Calu3 (cell line): ENCODE results near the gene GPR107. TPM values are rescaled to one million over a fixed set of nuclear protein-coding genes. Genes with fewer than 3 reads are reported as not detected.
"Not testable (repeated sequence)": the region's sequence is repeated elsewhere in the genome, so short reads cannot be mapped to it uniquely, and the experiment has no call there.

Experiments
- BruUV-seq: library from RNA; stranded (reverse); fragments of 400-500 nt; replicated peaks from 2 replicates; lab custom pipeline; 2021; lab: Mats Ljungman, UMichigan
- CTCF ChIA-PET: fragments of 300-600 bp; sonication (Branson Sonifier 250); formaldehyde crosslinking; loops from one replicate; lab custom pipeline; 2022; ENCODE audit warnings: antibody characterized with exemption; lab: Charles Lee
- DNase-seq: peaks from one replicate; pipeline ENCODE4 v3.0.0; 2022
- H3K27ac Mint-ChIP-seq: one replicate; pipeline ENCODE4 v1.8.0; 2022; ENCODE audit warnings: mixed read lengths; ENCODE audit not compliant: unreplicated experiment
- H3K27me3 Mint-ChIP-seq: one replicate; pipeline ENCODE4 v1.8.0; 2022; ENCODE audit warnings: mixed read lengths; ENCODE audit not compliant: unreplicated experiment
- H3K36me3 Mint-ChIP-seq: one replicate; pipeline ENCODE4 v1.8.0; 2022; ENCODE audit warnings: mild to moderate bottlenecking, moderate library complexity, mixed read lengths; ENCODE audit not compliant: insufficient read depth, unreplicated experiment
- H3K4me1 Mint-ChIP-seq: one replicate; pipeline ENCODE4 v1.8.0; 2022; ENCODE audit warnings: mild to moderate bottlenecking, low read depth, mixed read lengths; ENCODE audit not compliant: unreplicated experiment
- H3K4me3 Mint-ChIP-seq: one replicate; pipeline ENCODE4 v1.8.0; 2022; ENCODE audit warnings: mild to moderate bottlenecking, low read depth, moderate library complexity, mixed read lengths; ENCODE audit not compliant: unreplicated experiment
- H3K9me3 Mint-ChIP-seq: one replicate; pipeline ENCODE4 v1.8.0; 2022; ENCODE audit warnings: low read depth, mixed read lengths; ENCODE audit not compliant: unreplicated experiment
- intact Hi-C: fragments of 100-400 bp; cut with micrococcal nuclease; formaldehyde crosslinking; loops from one replicate; pipeline ENCODE4 v1.10.0; 2022; ENCODE audit not compliant: unreplicated experiment
- total RNA-seq: library from RNA; stranded (reverse); gene quantifications from 2 replicates; pipeline ENCODE4 v1.2.3, GENCODE V29; 2022
- TF ChIP-seq, protein P1 (sequence below): fragments of 200-600 bp; IDR thresholded peaks from one replicate; pipeline ENCODE4 v1.8.0; 2022; ENCODE audit warnings: antibody characterized with exemption; ENCODE audit not compliant: unreplicated experiment

Gene GPR107
- total RNA-seq, 1 experiment from 2014 or later = 43.4 TPM

DNA sequence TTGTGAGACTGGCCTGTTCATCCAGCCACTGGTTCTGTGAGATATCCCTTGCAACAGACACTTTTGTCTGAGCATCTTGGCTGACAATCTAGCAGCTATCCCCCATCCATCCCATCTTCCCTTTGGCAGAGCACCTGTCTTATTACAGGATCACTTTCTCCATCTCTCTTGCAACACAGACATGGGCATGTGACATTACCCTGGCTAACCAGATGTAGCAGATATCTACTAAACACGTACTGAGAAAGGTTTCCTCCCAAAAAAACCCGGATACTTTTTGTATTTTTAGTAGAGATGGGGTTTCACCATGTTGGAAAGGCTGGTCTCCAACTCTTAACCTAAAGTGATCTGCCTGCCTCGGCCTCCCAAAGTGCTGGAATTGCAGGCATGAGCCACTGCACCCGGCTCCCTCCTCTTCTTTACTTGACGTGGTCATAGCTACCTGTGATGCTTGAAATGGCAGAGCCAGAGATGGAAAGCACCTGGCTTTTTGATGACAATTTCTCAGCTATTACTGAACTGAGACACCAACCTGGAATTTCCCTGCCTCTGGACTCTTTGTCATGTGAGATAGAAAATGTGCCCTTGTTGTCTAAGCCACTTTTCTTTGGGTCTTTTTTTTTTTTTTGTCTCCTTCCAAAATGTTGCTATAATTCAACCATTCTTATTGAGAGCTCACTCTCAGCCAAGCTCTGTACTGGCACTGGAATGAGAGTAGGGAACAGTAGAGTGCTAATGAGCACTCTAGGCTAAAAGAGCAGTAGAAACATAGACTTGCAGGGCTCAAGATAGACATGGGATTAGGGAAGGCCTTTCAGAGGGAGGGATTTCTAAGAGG is 43.3 kb upstream of the GPR107 start:
- TF ChIP-seq, protein P1, sequence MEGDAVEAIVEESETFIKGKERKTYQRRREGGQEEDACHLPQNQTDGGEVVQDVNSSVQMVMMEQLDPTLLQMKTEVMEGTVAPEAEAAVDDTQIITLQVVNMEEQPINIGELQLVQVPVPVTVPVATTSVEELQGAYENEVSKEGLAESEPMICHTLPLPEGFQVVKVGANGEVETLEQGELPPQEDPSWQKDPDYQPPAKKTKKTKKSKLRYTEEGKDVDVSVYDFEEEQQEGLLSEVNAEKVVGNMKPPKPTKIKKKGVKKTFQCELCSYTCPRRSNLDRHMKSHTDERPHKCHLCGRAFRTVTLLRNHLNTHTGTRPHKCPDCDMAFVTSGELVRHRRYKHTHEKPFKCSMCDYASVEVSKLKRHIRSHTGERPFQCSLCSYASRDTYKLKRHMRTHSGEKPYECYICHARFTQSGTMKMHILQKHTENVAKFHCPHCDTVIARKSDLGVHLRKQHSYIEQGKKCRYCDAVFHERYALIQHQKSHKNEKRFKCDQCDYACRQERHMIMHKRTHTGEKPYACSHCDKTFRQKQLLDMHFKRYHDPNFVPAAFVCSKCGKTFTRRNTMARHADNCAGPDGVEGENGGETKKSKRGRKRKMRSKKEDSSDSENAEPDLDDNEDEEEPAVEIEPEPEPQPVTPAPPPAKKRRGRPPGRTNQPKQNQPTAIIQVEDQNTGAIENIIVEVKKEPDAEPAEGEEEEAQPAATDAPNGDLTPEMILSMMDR = no peak
- no peaks in the 10 kb centered on the region for H3K9me3 Mint-ChIP-seq
- no peaks in the 10 kb centered on the region for H3K27me3 Mint-ChIP-seq
- H3K36me3 Mint-ChIP-seq = no peaks in the 10 kb centered on the region
- CTCF ChIA-PET = interaction anchor here (0.6 to 0.7 kb wide), 4 partner anchors 22 to 1009 kb away, joined by 3 to 4 read pairs (median 4); no protein-coding TSS in a partner anchor
- no TSS peak for BruUV-seq
- intact Hi-C loops = no loop called here
- DNase-seq = no peak
- H3K4me1 Mint-ChIP-seq = no peaks in the 10 kb centered on the region
- no peak overlapping the region for H3K4me3 Mint-ChIP-seq
- no peak overlapping the region for H3K27ac Mint-ChIP-seq

DNA sequence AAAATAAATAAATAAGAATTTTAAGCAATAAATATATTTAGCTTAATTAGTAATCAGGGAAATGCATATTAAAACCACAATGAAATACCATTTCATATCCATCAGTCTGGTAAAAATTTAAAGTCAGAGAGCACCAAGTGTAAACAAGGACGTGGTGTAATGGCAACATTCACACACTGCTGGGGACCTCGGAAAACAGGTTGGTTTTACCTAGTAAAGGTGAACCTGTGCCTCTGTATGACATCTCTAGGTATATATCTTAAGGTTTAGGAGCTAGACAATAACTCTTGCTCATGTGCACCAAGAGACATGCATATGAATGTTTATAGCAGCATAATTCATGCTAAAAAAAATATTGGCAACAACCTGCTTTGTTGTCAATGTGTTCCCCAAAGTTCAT is 40.4 kb upstream of the GPR107 start:
- Mint-ChIP-seq H3K9me3 (no peaks in the 10 kb centered on the region), H3K36me3 (no peaks in the 10 kb centered on the region), H3K4me1 (no peaks in the 10 kb centered on the region), H3K27ac (no peak overlapping the region), H3K27me3 (no peaks in the 10 kb centered on the region), H3K4me3 (no peak overlapping the region)
- CTCF ChIA-PET = no interaction called here
- no peak for DNase-seq
- TF ChIP-seq, protein P1 = no peak
- intact Hi-C loops = no loop called here
- BruUV-seq = no TSS peak

DNA sequence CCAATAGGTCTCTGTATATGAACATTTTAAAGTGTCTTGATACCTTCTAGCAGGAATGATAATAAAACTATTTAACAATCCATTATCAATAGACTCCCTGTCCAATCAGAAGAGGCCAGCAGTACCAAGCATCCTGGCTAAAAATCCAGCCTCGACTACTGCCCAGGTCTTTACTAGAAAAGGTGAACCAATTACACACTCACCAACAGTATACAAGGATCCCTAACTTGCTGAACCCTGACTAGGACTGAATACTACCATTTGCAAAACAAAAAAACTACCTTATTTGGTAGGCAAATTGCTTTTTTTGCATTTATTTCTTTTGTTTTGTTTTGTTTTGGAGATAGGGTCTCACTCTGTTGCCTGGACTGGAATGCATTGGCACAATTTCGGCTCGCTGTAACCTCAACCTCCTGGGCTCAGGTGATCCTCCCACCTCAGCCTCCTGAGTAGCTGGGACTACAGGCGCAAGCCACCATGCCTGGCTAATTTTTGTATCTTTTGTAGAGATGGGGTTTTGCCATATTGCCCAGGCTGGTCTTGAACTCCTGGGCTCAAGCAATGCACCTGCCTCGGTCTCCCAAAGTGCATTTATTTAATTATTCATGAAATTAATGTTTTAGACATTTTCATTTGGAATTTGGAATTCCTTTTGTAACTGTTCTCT is 38.2 kb upstream of the GPR107 start:
- H3K27ac Mint-ChIP-seq = no peak overlapping the region
- intact Hi-C loops = no loop called here
- H3K4me3 Mint-ChIP-seq = no peak overlapping the region
- BruUV-seq = no TSS peak
- CTCF ChIA-PET = interaction anchor here (0.9 kb wide), 1 partner anchor 16 kb away, joined by 3 read pairs; no protein-coding TSS in a partner anchor
- H3K9me3 Mint-ChIP-seq = no peaks in the 10 kb centered on the region
- no peak for DNase-seq
- no peaks in the 10 kb centered on the region for H3K4me1 Mint-ChIP-seq
- no peaks in the 10 kb centered on the region for H3K27me3 Mint-ChIP-seq
- no peaks in the 10 kb centered on the region for H3K36me3 Mint-ChIP-seq
- TF ChIP-seq, protein P1 = no peak

DNA sequence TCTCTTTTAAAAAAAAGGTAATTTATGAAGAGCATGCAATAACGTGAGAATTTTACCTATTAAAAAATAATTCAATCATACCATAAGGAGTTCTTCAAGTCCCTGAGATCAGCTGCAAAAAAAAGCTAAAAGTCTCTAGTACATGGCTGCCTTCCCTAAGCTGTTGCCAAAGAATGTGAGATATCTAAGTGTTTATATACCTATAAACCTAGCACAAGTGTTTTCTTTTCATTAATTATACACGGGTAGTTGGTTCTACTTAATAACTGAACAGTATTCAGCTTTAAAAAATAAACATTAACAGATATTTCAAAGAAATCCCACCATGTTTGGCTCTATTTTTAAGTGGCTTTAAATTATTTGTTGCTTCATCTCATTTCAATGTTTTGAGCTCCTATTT is 36.6 kb upstream of the GPR107 start:
- no peak for DNase-seq
- Mint-ChIP-seq H3K4me3 (no peak overlapping the region), H3K27ac (no peak overlapping the region), H3K27me3 (no peaks in the 10 kb centered on the region), H3K36me3 (no peaks in the 10 kb centered on the region), H3K4me1 (no peaks in the 10 kb centered on the region), H3K9me3 (no peaks in the 10 kb centered on the region)
- intact Hi-C loops = no loop called here
- BruUV-seq = no TSS peak
- CTCF ChIA-PET = no interaction called here
- TF ChIP-seq, protein P1 = no peak

DNA sequence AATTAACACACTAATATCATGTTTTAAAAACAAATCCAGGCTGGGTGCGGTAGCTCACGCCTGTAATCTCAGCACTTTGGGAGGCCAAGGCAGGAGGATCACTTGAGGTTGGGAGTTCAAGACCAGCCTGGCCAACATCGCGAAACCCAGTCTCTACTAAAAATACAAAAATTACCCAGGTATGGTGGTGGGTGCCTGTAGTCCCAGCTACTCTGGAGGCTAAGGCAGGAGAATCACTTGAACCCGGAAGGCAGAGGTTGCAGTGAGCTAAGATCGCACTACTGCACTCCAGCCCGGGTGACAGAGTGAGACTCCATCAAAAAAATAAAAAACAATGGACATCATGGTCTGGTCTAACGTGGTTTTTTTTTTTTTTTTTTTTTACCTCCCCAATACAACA is 36.2 kb upstream of the GPR107 start:
- H3K4me3 Mint-ChIP-seq, H3K27ac Mint-ChIP-seq, H3K36me3 Mint-ChIP-seq, CTCF ChIA-PET, DNase-seq, intact Hi-C loops, H3K27me3 Mint-ChIP-seq, BruUV-seq, H3K9me3 Mint-ChIP-seq, H3K4me1 Mint-ChIP-seq: not testable (repeated sequence)
